ENCODE results near the gene KLHL8. TPM values are rescaled to one million over a fixed set of nuclear protein-coding genes. Genes with fewer than 3 reads are reported as not detected.

Gene KLHL8
- total and polyA plus RNA-seq, 8 donors = 2.1 to 107 (median 12.3) TPM

GRCh38 chr4:87114245-87115062, 106.0 kb downstream of the KLHL8 start:
- peaks cover 41 to 93% (median 71%) of the 10 kb centered on the region in 4 donors for H3K36me3 ChIP-seq
- H3K27ac ChIP-seq = no peak overlapping the region
- no peak overlapping the region for H3K4me3 ChIP-seq
- intact Hi-C loops (cut with DNase I; ENCODE audit: low total_unique reads) = no loop called here
- H3K4me1 ChIP-seq = peaks cover 0 to 38% (median 16%) of the 10 kb centered on the region in 4 donors
- WGBS, 5 donors = 90 to 95% (median 92%) methylated on average over 14 to 24 of the region's 24 CpGs
- TF ChIP-seq POLR2AphosphoS5 (IDR thresholded peaks at IDR 0.05) = no peak
- DNase-seq = no peak
- H3K9me3 ChIP-seq = no peaks in the 10 kb centered on the region
- no peaks in the 10 kb centered on the region for H3K27me3 ChIP-seq

GRCh38 chr4:87112063-87112462, 108.4 kb downstream of the KLHL8 start:
- Histone ChIP-seq H3K4me1 (peaks cover 4 to 39% (median 22%) of the 10 kb centered on the region in 4 donors), H3K27me3 (no peaks in the 10 kb centered on the region), H3K9me3 (no peaks in the 10 kb centered on the region), H3K27ac (no peak overlapping the region), H3K4me3 (no peak overlapping the region), H3K36me3 (peaks cover 43 to 91% (median 70%) of the 10 kb centered on the region in 4 donors)
- no peak for DNase-seq
- intact Hi-C loops (cut with DNase I; ENCODE audit: low total_unique reads) = no loop called here
- WGBS, 5 donors = 69 to 86% (median 71%) methylated on average over 4 of the region's 4 CpGs
- no peak for TF ChIP-seq POLR2A (IDR thresholded peaks at IDR 0.05)
- no peak for TF ChIP-seq EP300 (IDR thresholded peaks at IDR 0.05)
- no peak for TF ChIP-seq POLR2AphosphoS5 (IDR thresholded peaks at IDR 0.05)
- no peak for TF ChIP-seq CTCF (IDR thresholded peaks at IDR 0.05)

Other genes starting within 250 kb of the KLHL8 start
- 1 to 10 TPM in 2 of 5 donors, under 1 TPM in 1, not detected in 2; 0.45 to 1.8 (median 1.3) TPM for gene HSD17B13, start 102.3 kb upstream of the KLHL8 start, total RNA-seq
- under 1 TPM in 1 of 3 donors, not detected in 2; 0.05 TPM for gene HSD17B13, start 102.3 kb upstream of the KLHL8 start, polyA plus RNA-seq
- gene HSD17B11, start 170.6 kb upstream of the KLHL8 start, total RNA-seq = 100 to 1,000 TPM in 1 of 5 donors, 10 to 100 TPM in 4; 47.8 to 116 (median 66.7) TPM
- 10 to 100 TPM; 14.4 to 37.1 (median 27.0) TPM for gene HSD17B11, start 170.6 kb upstream of the KLHL8 start, polyA plus RNA-seq
- gene NUDT9, start 202.0 kb upstream of the KLHL8 start, total RNA-seq = 10 to 100 TPM in 3 of 5 donors, 1 to 10 TPM in 2; 3.6 to 44.9 (median 13.9) TPM
- 10 to 100 TPM; 19.7 to 36.0 (median 20.6) TPM for gene NUDT9, start 202.0 kb upstream of the KLHL8 start, polyA plus RNA-seq

Data from stomach (tissue), 9 donors.